Effector memory CD8-positive, alpha-beta T cell (primary cell): ENCODE measurements around the gene AGAP1.

Source experiments
- ATAC-seq: fragments of 150-1000 bp; cut with Tn5 transposase; replicated peaks from 2 replicates; pipeline ENCODE4 v1.10.0; 2021; ENCODE audit warnings: mild to moderate bottlenecking, moderate library complexity
- DNase-seq, 3 experiments: peaks; one replicate each; pipeline ENCODE4 v3.0.0; 2021
- H3K27ac Mint-ChIP-seq, 2 donors: one replicate each; pipeline ENCODE4 v1.8.0; 2022; ENCODE audit warnings: mild to moderate bottlenecking in 2 of 2, mixed read lengths in 2 of 2, moderate library complexity in 2 of 2
- H3K27me3 Mint-ChIP-seq, 2 donors: one replicate each; pipeline ENCODE4 v1.8.0; 2022; ENCODE audit warnings: mixed read lengths in 2 of 2
- H3K36me3 Mint-ChIP-seq: one replicate; pipeline ENCODE4 v1.8.0; 2022; ENCODE audit warnings: mild to moderate bottlenecking, moderate library complexity, mixed read lengths; ENCODE audit not compliant: insufficient read depth
- H3K4me1 Mint-ChIP-seq, 2 donors: one replicate each; pipeline ENCODE4 v1.8.0; 2022; ENCODE audit warnings: low read depth in 2 of 2, mixed read lengths in 2 of 2
- H3K4me3 Mint-ChIP-seq, 2 donors: one replicate each; pipeline ENCODE4 v1.8.0; 2022; ENCODE audit warnings: mild to moderate bottlenecking in 2 of 2, mixed read lengths in 2 of 2, moderate library complexity in 2 of 2
- H3K9me3 Mint-ChIP-seq, 2 donors: one replicate each; pipeline ENCODE4 v1.8.0; 2022; ENCODE audit warnings: mixed read lengths in 2 of 2

AGAP1 gene

GRCh38 chr2:235989591-235989990 is 495.7 kb downstream of the AGAP1 start:
- no peak overlapping the region for H3K27ac Mint-ChIP-seq
- no peaks in the 10 kb centered on the region for H3K27me3 Mint-ChIP-seq
- peaks cover 0 to 12% of the 10 kb centered on the region in 2 donors for H3K4me1 Mint-ChIP-seq
- H3K4me3 Mint-ChIP-seq: no peak overlapping the region
- H3K36me3 Mint-ChIP-seq: peaks cover 13% of the 10 kb centered on the region
- DNase-seq: no peak
- peaks cover 0 to under 1% of the 10 kb centered on the region in 2 donors for H3K9me3 Mint-ChIP-seq
- ATAC-seq: no peak

- Mint-ChIP-seq H3K27me3 (no peaks in the 10 kb centered on the region), H3K36me3 (peaks cover 12% of the 10 kb centered on the region), H3K4me1 (peaks cover 0 to 10% of the 10 kb centered on the region in 2 donors), H3K27ac (no peak overlapping the region), H3K4me3 (no peak overlapping the region), H3K9me3 (no peaks in the 10 kb centered on the region)
- no peak for ATAC-seq
- DNase-seq: no peak
Observed at GRCh38 chr2:235990344-235990743, 496.5 kb downstream of the AGAP1 start.

- Mint-ChIP-seq H3K27ac (no peak overlapping the region), H3K27me3 (no peaks in the 10 kb centered on the region), H3K4me1 (peaks cover 0 to 8% of the 10 kb centered on the region in 2 donors), H3K9me3 (no peaks in the 10 kb centered on the region), H3K36me3 (peaks cover 13% of the 10 kb centered on the region), H3K4me3 (no peak overlapping the region)
- DNase-seq (no peak), ATAC-seq (no peak)
Observed at GRCh38 chr2:235992024-235992423, 498.2 kb downstream of the AGAP1 start.

- Mint-ChIP-seq H3K9me3 (no peaks in the 10 kb centered on the region), H3K36me3 (peaks cover 11% of the 10 kb centered on the region), H3K4me1 (peaks cover 3 to 9% of the 10 kb centered on the region in 2 donors), H3K27ac (no peak overlapping the region), H3K4me3 (no peak overlapping the region), H3K27me3 (no peaks in the 10 kb centered on the region)
- ATAC-seq: no peak
- DNase-seq: no peak
Observed at GRCh38 chr2:235996419-235996818, 502.6 kb downstream of the AGAP1 start.

GRCh38 chr2:235999011-235999410 is 505.2 kb downstream of the AGAP1 start:
- Mint-ChIP-seq H3K9me3 (no peaks in the 10 kb centered on the region), H3K36me3 (peaks cover 7% of the 10 kb centered on the region), H3K27ac (no peak overlapping the region), H3K27me3 (no peaks in the 10 kb centered on the region), H3K4me3 (no peak overlapping the region), H3K4me1 (peaks cover 3 to 9% of the 10 kb centered on the region in 2 donors)
- no peak for DNase-seq
- ATAC-seq: peak; percentile 19

- Mint-ChIP-seq H3K9me3 (no peaks in the 10 kb centered on the region), H3K27ac (peak overlapping the region in 1 of 2 donors; percentile 31), H3K4me3 (no peak overlapping the region)
Observed at GRCh38 chr2:236001166-236001828, 507.5 kb downstream of the AGAP1 start.

GRCh38 chr2:236001854-236002253 is 508.0 kb downstream of the AGAP1 start:
- Mint-ChIP-seq H3K27me3 (no peaks in the 10 kb centered on the region), H3K36me3 (peaks cover 6% of the 10 kb centered on the region), H3K4me3 (no peak overlapping the region), H3K4me1 (peaks cover 3 to 6% of the 10 kb centered on the region in 2 donors), H3K27ac (no peak overlapping the region), H3K9me3 (no peaks in the 10 kb centered on the region)
- DNase-seq (no peak), ATAC-seq (no peak)

More at GRCh38 chr2:236001166-236001828, 507.5 kb downstream of the AGAP1 start:
- no peaks in the 10 kb centered on the region for H3K27me3 Mint-ChIP-seq
- peaks cover 6% of the 10 kb centered on the region for H3K36me3 Mint-ChIP-seq
- H3K4me1 Mint-ChIP-seq: peaks cover 3 to 6% of the 10 kb centered on the region in 2 donors
- DNase-seq (no peak), ATAC-seq (no peak)

GRCh38 chr2:236008006-236008405 is 514.2 kb downstream of the AGAP1 start:
- peaks cover 7 to 10% of the 10 kb centered on the region in 2 donors for H3K4me1 Mint-ChIP-seq
- no peak for ATAC-seq
- no peak overlapping the region for H3K27ac Mint-ChIP-seq
- H3K27me3 Mint-ChIP-seq: no peaks in the 10 kb centered on the region
- no peak for DNase-seq
- no peaks in the 10 kb centered on the region for H3K9me3 Mint-ChIP-seq
- H3K4me3 Mint-ChIP-seq: no peak overlapping the region
- no peaks in the 10 kb centered on the region for H3K36me3 Mint-ChIP-seq

GRCh38 chr2:236008857-236009256 is 515.0 kb downstream of the AGAP1 start:
- H3K9me3 Mint-ChIP-seq: no peaks in the 10 kb centered on the region
- H3K36me3 Mint-ChIP-seq: no peaks in the 10 kb centered on the region
- ATAC-seq: no peak
- H3K4me3 Mint-ChIP-seq: no peak overlapping the region
- peaks cover 7 to 10% of the 10 kb centered on the region in 2 donors for H3K4me1 Mint-ChIP-seq
- H3K27me3 Mint-ChIP-seq: no peaks in the 10 kb centered on the region
- H3K27ac Mint-ChIP-seq: peak overlapping the region in 1 of 2 donors; percentile 49
- DNase-seq: no peak

- H3K4me1 Mint-ChIP-seq: peaks cover 7 to 15% of the 10 kb centered on the region in 2 donors
- no peaks in the 10 kb centered on the region for H3K36me3 Mint-ChIP-seq
- ATAC-seq: no peak
- no peaks in the 10 kb centered on the region for H3K27me3 Mint-ChIP-seq
- no peaks in the 10 kb centered on the region for H3K9me3 Mint-ChIP-seq
- no peak overlapping the region for H3K27ac Mint-ChIP-seq
- DNase-seq: no peak
- no peak overlapping the region for H3K4me3 Mint-ChIP-seq
Observed at GRCh38 chr2:236010920-236011685, 517.3 kb downstream of the AGAP1 start.

GRCh38 chr2:236012155-236012554 is 518.3 kb downstream of the AGAP1 start:
- Mint-ChIP-seq H3K4me3 (no peak overlapping the region), H3K27me3 (no peaks in the 10 kb centered on the region), H3K27ac (no peak overlapping the region), H3K36me3 (no peaks in the 10 kb centered on the region), H3K4me1 (peaks cover 7 to 15% of the 10 kb centered on the region in 2 donors), H3K9me3 (no peaks in the 10 kb centered on the region)
- peak; percentile 36 for ATAC-seq
- DNase-seq: no peak

- no peak overlapping the region for H3K4me3 Mint-ChIP-seq
- peak overlapping the region in 1 of 2 donors; percentile 4 for H3K27ac Mint-ChIP-seq
- H3K4me1 Mint-ChIP-seq: peaks cover 7 to 15% of the 10 kb centered on the region in 2 donors
- H3K36me3 Mint-ChIP-seq: peaks cover 3% of the 10 kb centered on the region
- no peaks in the 10 kb centered on the region for H3K27me3 Mint-ChIP-seq
- no peaks in the 10 kb centered on the region for H3K9me3 Mint-ChIP-seq
- no peak for DNase-seq
- no peak for ATAC-seq
Observed at GRCh38 chr2:236014408-236015131, 520.7 kb downstream of the AGAP1 start.

GRCh38 chr2:236015171-236015570 is 521.3 kb downstream of the AGAP1 start:
- Mint-ChIP-seq H3K4me1 (peaks cover 7 to 15% of the 10 kb centered on the region in 2 donors), H3K27ac (peak overlapping the region in 1 of 2 donors; percentile 4), H3K9me3 (no peaks in the 10 kb centered on the region), H3K36me3 (peaks cover 3% of the 10 kb centered on the region), H3K4me3 (no peak overlapping the region), H3K27me3 (no peaks in the 10 kb centered on the region)
- no peak for DNase-seq
- no peak for ATAC-seq
